Muscle layer of duodenum (tissue), 2 donors: Measurements from ENCODE around the gene ABTB1.

Experiments
- H3K27ac ChIP-seq: one replicate; pipeline ENCODE4 v1.7.0; 2013; ENCODE audit warnings: mild to moderate bottlenecking, low read length
- H3K27me3 ChIP-seq: one replicate; pipeline ENCODE4 v1.7.0; 2013; ENCODE audit warnings: low read depth, mild to moderate bottlenecking, control low read depth, low read length
- H3K36me3 ChIP-seq, 2 donors: one replicate each; pipeline ENCODE4 v1.7.0; 2013; ENCODE audit warnings: low read length in 2 of 2, control low read depth in 1 of 2, mild to moderate bottlenecking in 1 of 2; ENCODE audit not compliant: insufficient read depth in 2 of 2, control insufficient read depth in 1 of 2
- H3K4me1 ChIP-seq, 2 donors: one replicate each; pipeline ENCODE4 v1.7.0; 2013; ENCODE audit warnings: low read length in 2 of 2, mild to moderate bottlenecking in 2 of 2, control low read depth in 1 of 2, moderate library complexity in 1 of 2; ENCODE audit not compliant: insufficient read depth in 2 of 2, control insufficient read depth in 1 of 2
- H3K4me3 ChIP-seq, 2 donors: one replicate each; pipeline ENCODE4 v1.7.0; 2013; ENCODE audit warnings: low read length in 2 of 2, low read depth in 1 of 2, mild to moderate bottlenecking in 1 of 2
- H3K9me3 ChIP-seq, 2 donors: one replicate each; pipeline ENCODE4 v1.7.0; 2013; ENCODE audit warnings: low read length in 2 of 2, control low read depth in 1 of 2, mild to moderate bottlenecking in 1 of 2; ENCODE audit not compliant: control insufficient read depth in 1 of 2
- donor health status: healthy.

Gene ABTB1

DNA sequence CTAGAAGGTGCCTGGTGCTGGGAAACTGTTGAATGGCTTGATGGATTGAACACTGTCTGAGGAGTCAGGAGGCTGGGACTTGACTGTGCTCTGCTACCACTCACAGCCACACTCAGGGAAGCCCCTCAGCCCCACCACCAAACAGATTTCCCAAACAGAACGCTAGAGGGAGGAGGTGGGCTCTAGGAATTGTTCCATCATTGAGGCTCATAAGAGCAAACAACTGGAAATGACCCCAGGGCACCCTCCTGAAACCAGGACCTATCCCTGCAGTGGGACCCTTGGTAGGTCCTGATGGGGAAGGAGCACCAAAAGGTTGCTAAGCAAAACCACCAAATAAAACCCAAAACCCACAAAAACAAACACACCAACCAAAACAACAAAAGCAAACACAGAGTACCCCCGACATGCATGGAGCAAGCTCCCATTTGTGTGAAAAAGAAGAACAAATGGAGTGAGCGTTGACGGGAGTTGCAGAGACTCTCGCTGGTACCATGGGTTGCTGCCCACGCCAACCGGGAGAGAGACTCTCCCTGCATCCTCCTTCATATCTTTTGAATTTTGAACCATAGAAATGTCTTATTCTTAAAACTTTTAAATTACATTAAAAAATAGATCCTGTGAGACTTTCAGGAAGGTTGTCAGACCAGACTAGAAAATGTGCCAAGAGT lies 45.6 kb downstream of the ABTB1 start:
- H3K4me1 ChIP-seq: peaks cover 12 to 27% of the 10 kb centered on the region in 2 donors
- no peaks in the 10 kb centered on the region for H3K9me3 ChIP-seq

DNA sequence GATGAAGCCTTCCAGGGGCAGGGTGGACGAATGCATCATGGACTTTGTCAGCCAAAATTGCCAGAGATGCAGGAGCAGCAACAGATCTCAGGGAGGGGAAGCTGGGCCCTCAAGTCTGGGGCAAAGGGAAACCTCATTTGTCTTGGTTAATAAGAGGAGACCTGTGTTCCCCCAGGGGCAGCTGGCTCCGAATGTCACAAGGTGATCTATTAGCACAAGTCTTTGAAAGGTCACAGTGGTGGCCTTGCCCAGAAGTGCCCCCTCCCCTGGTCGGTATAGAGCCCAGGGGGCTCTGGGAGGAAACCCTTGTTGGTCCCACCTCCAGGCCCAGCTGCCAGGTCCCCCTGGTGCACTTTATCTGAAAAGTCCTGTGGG lies 46.2 kb downstream of the ABTB1 start:
- Histone ChIP-seq H3K4me1 (peaks cover 12 to 27% of the 10 kb centered on the region in 2 donors), H3K4me3 (no peak overlapping the region), H3K27ac (no peak overlapping the region), H3K36me3 (no peaks in the 10 kb centered on the region), H3K9me3 (no peaks in the 10 kb centered on the region), H3K27me3 (no peaks in the 10 kb centered on the region)

More for the DNA sequence above, 45.6 kb downstream of the ABTB1 start:
- H3K36me3 ChIP-seq: no peaks in the 10 kb centered on the region
- no peaks in the 10 kb centered on the region for H3K27me3 ChIP-seq
- no peak overlapping the region for H3K4me3 ChIP-seq
- no peak overlapping the region for H3K27ac ChIP-seq

DNA sequence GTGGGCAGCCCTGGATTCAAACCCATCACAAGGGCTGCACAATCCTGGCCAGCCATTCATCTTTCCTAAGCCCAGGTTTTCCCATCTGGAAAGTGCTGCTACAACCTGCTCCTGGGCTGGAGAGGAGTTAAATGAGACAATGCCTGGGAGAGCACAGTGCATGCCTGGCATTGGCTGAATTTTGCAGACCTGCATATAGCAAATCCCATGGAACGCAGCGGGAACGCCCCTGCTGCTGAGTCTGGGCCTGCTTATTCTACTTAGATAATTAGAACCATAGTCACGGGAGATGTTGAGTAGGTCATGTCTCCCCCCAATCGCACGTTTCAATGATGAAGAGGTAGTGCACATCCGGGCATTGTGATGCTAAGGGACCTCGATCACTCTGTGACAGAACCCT lies 46.6 kb downstream of the ABTB1 start:
- Histone ChIP-seq H3K27ac (no peak overlapping the region), H3K4me3 (no peak overlapping the region), H3K9me3 (no peaks in the 10 kb centered on the region), H3K36me3 (no peaks in the 10 kb centered on the region), H3K27me3 (no peaks in the 10 kb centered on the region), H3K4me1 (peaks cover 12 to 27% of the 10 kb centered on the region in 2 donors)

DNA sequence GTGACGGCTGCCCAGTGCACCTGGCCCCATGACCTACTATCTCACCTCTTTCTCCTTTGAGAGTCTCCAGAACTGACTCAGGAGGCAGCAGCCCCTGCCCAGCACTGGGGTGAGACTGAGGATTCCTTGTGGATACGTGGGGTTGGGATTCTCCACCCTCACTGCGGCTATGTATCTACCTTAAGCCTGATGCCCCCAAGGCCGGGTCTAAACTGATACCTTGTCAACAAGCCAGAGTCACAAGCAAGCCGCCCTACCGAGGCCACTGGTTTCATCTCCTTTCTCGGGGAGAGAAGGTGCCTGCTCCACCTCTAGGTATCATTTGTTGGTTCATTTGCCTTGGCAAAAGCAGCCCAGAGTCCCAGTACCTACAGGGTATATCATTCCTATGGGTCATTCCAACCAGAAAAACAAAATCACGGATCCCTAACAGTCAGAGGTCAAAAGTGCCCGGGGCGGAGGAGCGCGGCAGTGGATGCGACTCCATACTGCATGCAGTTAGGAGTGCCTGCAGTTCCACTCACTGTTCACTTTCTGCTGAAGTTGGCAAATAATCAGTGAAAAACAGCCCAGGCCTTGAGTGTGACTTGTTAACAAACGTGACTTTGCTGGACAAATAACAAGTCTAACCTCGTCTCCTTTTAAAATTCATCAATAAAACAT lies 47.5 kb downstream of the ABTB1 start:
- Histone ChIP-seq H3K9me3 (no peaks in the 10 kb centered on the region), H3K27ac (no peak overlapping the region), H3K4me1 (peaks cover 12 to 24% of the 10 kb centered on the region in 2 donors), H3K4me3 (no peak overlapping the region), H3K27me3 (no peaks in the 10 kb centered on the region), H3K36me3 (no peaks in the 10 kb centered on the region)

DNA sequence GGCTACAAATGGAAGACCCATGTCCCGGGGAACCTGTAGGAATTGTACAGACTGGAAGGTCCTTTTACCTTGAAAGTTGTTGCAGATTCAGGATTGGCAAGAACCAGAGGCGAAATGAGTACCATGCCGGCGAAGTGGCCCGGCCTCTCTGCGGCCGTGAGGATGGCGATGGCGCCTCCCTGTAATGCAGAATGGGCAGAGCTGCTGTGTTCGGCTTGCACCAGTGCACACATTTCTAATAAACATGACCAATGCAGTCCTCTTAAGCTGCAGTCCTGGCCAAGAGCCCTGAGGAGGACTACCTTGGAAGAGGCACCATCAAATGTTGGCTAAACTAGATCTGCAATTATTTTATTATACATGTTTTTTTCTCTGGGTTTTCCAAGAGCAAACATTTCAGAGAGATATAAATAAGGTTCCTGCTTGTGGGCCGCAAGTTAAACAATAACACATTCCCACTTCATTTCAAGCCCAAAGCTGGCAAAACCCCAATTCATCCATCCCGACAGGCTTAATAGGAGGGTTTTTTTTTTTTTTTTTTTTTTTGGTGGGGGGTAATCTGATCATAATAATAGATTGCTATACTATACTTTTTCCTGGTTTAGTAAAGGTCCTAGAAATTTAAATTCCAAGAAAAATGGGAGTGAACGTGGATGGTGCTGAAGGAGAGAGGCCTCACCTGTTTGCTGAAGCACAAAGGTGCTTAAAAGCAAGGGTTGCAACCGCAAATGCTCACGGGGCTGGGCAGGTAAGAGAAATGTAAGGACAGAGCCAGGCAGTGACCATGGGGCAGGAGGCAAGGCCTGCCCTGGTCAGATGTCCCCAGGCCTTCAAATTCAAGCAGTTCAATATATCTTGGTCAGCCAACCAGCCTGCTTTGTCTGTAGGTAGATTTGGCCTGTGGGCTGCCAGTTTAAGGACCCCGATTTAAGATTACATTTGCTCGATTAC lies 48.5 kb downstream of the ABTB1 start:
- Histone ChIP-seq H3K27me3 (no peaks in the 10 kb centered on the region), H3K4me1 (peaks cover 12 to 24% of the 10 kb centered on the region in 2 donors), H3K27ac (no peak overlapping the region), H3K36me3 (no peaks in the 10 kb centered on the region), H3K9me3 (no peaks in the 10 kb centered on the region), H3K4me3 (no peak overlapping the region)

DNA sequence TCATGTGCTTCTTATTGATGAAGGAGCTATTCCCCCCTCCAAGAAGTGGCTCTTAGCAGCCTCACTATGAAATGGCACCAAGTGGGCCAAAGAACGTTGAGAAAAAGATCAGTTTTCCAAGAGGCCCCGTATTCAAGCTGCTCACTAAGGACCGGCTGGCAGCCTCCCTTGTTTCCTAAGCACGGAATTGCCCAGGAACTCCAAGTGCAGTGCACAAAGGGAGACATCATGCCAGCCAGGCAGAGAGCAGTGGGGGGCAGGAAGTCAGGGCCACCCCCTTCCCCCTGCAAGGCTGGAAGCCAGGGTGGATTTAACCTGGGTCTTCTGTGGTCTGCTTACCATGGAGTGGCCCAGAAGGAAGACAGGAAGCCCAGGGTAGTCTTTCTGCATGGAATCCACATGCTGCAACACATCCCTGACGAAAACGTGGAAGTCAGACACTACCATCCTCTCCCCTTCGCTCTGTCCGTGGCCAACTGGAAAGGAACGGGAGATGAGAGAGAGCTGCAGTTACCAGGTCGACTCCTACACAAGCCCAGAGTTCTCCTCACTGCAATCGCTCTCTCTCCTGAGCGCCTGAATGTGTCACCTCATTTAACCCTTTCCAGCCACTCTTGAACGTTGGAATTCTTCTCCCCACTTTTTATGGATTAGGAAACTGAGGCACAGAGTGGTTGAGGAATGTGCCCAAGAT lies 49.5 kb downstream of the ABTB1 start:
- no peaks in the 10 kb centered on the region for H3K9me3 ChIP-seq
- no peaks in the 10 kb centered on the region for H3K27me3 ChIP-seq
- no peak overlapping the region for H3K27ac ChIP-seq
- peaks cover 12 to 24% of the 10 kb centered on the region in 2 donors for H3K4me1 ChIP-seq
- H3K36me3 ChIP-seq: no peaks in the 10 kb centered on the region
- H3K4me3 ChIP-seq: no peak overlapping the region

DNA sequence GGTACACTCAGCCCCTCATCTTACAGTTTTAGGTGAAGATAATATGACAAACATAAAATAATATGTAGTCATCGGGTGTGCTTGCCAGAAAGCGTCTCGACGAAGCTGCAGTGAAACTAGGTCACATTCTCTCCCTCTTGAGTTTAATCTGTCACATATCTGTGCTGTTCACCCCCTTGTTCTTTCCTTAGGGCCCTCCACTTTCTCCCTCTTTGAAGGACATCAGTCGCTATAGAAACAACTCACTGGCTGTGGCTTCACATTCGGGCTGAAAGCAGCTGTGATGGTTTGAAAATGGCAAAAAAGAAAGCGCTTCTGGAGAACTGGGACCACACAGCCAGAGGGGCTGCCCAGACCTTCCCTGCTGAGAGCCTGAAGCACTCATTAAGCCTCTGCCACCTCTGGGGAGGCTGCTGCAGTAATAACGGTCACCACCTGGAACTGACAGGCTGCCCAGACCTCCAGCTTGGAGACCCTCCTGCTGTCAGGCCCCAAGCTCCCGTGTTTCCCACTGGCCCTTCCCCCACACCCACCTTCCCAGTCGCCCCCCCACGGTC lies 50.3 kb downstream of the ABTB1 start:
- H3K27me3 ChIP-seq: no peaks in the 10 kb centered on the region
- H3K4me3 ChIP-seq: no peak overlapping the region
- no peaks in the 10 kb centered on the region for H3K9me3 ChIP-seq
- H3K4me1 ChIP-seq: peaks cover 9 to 24% of the 10 kb centered on the region in 2 donors
- H3K27ac ChIP-seq: no peak overlapping the region
- no peaks in the 10 kb centered on the region for H3K36me3 ChIP-seq

DNA sequence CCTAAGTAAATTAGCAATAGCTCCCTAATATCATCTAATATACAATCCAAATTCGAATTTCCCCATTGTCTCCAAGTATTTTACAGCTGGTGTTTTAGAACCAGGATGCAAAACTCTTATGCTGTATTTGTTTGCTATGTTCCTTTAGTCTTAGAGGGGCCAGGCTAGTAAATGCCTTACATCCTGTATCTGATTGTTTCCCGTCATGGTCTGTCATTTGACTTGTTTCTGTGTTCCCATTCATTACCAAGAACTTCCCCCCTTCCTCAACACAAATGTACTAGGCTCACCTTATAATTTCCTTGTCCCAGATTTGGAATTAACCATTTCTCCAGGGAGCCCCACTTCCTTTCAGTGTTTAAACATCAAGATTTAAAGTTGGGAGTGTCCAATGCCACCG lies 54.1 kb downstream of the ABTB1 start:
- Histone ChIP-seq H3K27ac (no peak overlapping the region), H3K9me3 (no peaks in the 10 kb centered on the region), H3K4me1 (peaks cover 9 to 15% of the 10 kb centered on the region in 2 donors), H3K27me3 (no peaks in the 10 kb centered on the region), H3K36me3 (no peaks in the 10 kb centered on the region), H3K4me3 (no peak overlapping the region)

DNA sequence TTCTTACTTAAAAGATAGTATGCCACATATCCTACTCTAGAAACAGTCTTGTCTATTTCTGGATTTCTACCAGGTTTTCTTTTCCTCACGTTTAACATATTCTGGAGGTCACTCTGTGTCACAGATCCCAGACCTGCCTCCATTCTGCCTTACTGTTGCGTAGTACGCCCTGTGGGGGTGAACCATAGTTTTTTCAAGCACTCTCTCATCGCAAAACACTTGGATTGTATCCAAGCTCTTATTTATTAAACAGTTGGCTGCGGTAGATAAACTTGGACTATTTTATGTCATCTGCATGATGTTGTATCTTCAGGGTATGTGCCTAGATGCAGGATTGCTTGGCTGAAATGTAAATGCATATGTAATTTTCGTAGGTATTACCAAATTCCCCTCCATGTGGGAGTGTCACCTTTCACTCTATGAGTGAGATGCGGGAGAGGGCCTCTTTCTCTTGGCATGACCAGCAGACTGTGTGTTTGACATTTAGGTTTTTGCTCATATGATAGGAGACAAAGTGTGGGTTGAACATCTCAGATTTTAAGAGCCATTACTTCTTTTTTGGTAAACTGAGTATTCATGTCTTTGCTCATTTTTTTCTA lies 55.8 kb downstream of the ABTB1 start:
- H3K27ac ChIP-seq: no peak overlapping the region
- H3K36me3 ChIP-seq: no peaks in the 10 kb centered on the region
- no peaks in the 10 kb centered on the region for H3K9me3 ChIP-seq
- peaks cover 0 to 4% of the 10 kb centered on the region in 2 donors for H3K4me1 ChIP-seq
- no peak overlapping the region for H3K4me3 ChIP-seq
- H3K27me3 ChIP-seq: no peaks in the 10 kb centered on the region

DNA sequence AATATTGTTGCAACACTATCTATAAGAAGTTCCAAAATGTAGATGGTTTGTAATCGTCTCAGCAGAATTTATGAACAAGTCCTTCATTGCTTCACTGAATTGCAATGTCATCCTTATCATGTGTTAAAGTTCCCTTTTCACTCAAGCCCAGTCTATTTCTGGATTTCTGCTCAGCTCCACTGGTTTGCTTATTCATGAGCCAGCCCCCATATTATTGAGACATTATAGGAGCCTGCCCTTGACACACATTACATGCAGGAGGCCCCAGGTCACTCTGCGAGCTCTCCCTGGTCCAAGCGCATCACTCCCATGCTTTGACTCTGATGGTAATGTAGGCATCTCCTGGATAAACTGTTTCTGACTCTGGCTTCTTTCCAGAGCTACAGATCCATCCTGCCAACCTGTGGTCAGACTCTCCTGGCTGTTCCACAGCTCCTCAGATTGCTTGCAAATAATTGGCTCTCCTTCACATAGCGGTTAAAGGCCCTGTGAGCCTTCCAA lies 56.9 kb downstream of the ABTB1 start:
- H3K27me3 ChIP-seq: no peaks in the 10 kb centered on the region
- H3K9me3 ChIP-seq: no peaks in the 10 kb centered on the region
- peaks cover 4 to 10% of the 10 kb centered on the region in 2 donors for H3K4me1 ChIP-seq
- no peak overlapping the region for H3K27ac ChIP-seq
- H3K36me3 ChIP-seq: no peaks in the 10 kb centered on the region
- no peak overlapping the region for H3K4me3 ChIP-seq
